NT2/D1 (cell line): ENCODE data around the gene MRTFA.

ENCODE experiments used
- DNase-seq: peaks from one replicate; pipeline ENCODE4 v3.0.0-alpha.2; 2011; ENCODE audit warnings: low read depth, low spot score
- H3K27me3 ChIP-seq: 2 replicates; pipeline ENCODE4 v1.6.0; 2011; ENCODE audit warnings: mild to moderate bottlenecking; ENCODE audit not compliant: insufficient read length, insufficient read depth
- H3K36me3 ChIP-seq: 2 replicates; pipeline ENCODE4 v1.6.1; 2011; ENCODE audit warnings: mild to moderate bottlenecking, low read length, mixed read lengths; ENCODE audit not compliant: insufficient read depth, insufficient read length
- H3K4me1 ChIP-seq: 2 replicates; pipeline ENCODE4 v1.5.1; 2011; ENCODE audit not compliant: insufficient read depth, insufficient read length
- H3K4me3 ChIP-seq: 2 replicates; pipeline ENCODE4 v1.5.1; 2011; ENCODE audit warnings: low read depth; ENCODE audit not compliant: insufficient read length
- H3K9ac ChIP-seq: 2 replicates; pipeline ENCODE4 v1.6.0; 2011; ENCODE audit warnings: low read depth; ENCODE audit not compliant: insufficient read length
- H3K9me3 ChIP-seq: 2 replicates; pipeline ENCODE4 v1.5.1; 2011; ENCODE audit warnings: mild to moderate bottlenecking, low read length; ENCODE audit not compliant: insufficient read depth
- SUZ12 ChIP-seq: IDR thresholded peaks from 2 replicates; pipeline ENCODE4 v1.6.1; 2011; ENCODE audit not compliant: insufficient read length, insufficient read depth; ENCODE audit errors: extremely low read depth
- YY1 ChIP-seq: IDR thresholded peaks from 2 replicates; pipeline ENCODE4 v1.6.1; 2011; ENCODE audit not compliant: insufficient read length, insufficient read depth
- ZNF274 ChIP-seq: IDR thresholded peaks from 2 replicates; pipeline ENCODE4 v1.6.1; 2011; ENCODE audit warnings: mild to moderate bottlenecking, low read depth, low read length

The MRTFA gene

GRCh38 chr22:40434106-40434505 lies 202.4 kb downstream of the MRTFA start:
- peaks cover 35% of the 10 kb centered on the region for H3K36me3 ChIP-seq
- H3K27me3 ChIP-seq = no peaks in the 10 kb centered on the region
- H3K4me1 ChIP-seq = no peaks in the 10 kb centered on the region
- TF ChIP-seq SUZ12 (no peak), ZNF274 (no peak), YY1 (no peak)
- no peak for DNase-seq
- H3K9ac ChIP-seq = no peak overlapping the region
- no peaks in the 10 kb centered on the region for H3K9me3 ChIP-seq
- H3K4me3 ChIP-seq = no peak overlapping the region

DNA sequence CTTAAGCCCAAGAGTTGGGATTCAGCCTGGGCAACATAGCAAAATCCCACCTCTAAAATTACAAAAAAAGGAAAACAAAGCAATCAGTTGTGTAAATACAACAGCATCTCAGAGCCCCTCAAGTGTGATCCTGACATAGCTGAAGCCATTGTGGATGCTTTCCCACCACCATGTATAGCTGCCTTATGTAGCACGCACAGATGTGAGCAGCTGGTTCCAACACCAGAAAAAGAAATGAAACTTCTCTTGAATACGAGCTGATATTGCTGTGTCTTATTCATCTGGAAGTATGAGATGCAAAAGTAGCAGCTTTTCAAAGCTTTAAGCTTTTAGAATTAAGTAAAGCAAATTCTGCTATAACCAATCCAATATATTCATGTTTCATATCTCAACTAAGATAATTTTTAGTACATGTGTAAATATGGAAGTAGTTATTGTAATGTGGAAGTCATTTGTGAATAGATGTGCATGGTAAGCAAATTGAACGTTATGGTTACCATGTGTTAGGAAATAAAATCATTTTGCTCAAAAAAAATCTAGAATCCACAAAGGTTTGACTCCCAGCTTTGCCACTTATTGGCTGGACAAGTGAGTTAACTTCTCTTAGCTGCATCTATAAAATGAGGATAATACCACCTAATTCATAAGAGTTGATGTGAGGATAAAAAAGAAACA lies 203.0 kb downstream of the MRTFA start:
- no peak for DNase-seq
- H3K9ac ChIP-seq = no peak overlapping the region
- H3K27me3 ChIP-seq = no peaks in the 10 kb centered on the region
- TF ChIP-seq ZNF274 (no peak), YY1 (no peak), SUZ12 (no peak)
- no peaks in the 10 kb centered on the region for H3K9me3 ChIP-seq
- H3K4me3 ChIP-seq = no peak overlapping the region
- no peaks in the 10 kb centered on the region for H3K4me1 ChIP-seq
- H3K36me3 ChIP-seq = peaks cover 40% of the 10 kb centered on the region

DNA sequence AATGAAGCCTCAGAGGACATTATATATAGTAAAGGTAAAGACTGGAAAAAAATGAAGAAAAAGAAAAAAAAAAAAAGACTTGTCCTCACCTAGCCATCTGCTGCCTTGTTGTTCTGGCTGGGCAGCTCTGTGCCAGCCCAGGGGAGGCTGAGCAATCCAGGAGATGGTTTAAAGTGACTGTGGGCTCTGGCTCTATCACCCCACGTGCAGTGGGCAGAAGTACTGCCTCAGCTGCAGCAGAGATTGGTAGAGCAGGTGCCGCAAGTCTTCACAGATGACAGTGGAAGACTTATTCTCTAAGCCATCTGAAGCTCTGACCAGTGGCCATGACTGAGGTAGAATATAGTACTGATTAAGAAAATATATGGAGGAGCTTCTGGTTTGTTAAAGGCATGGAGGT lies 203.9 kb downstream of the MRTFA start:
- Histone ChIP-seq H3K27me3 (no peaks in the 10 kb centered on the region), H3K36me3 (peaks cover 49% of the 10 kb centered on the region), H3K4me3 (no peak overlapping the region), H3K4me1 (no peaks in the 10 kb centered on the region), H3K9me3 (no peaks in the 10 kb centered on the region), H3K9ac (no peak overlapping the region)
- TF ChIP-seq ZNF274 = no peak
- no peak for TF ChIP-seq YY1
- TF ChIP-seq SUZ12 = no peak
- no peak for DNase-seq

DNA sequence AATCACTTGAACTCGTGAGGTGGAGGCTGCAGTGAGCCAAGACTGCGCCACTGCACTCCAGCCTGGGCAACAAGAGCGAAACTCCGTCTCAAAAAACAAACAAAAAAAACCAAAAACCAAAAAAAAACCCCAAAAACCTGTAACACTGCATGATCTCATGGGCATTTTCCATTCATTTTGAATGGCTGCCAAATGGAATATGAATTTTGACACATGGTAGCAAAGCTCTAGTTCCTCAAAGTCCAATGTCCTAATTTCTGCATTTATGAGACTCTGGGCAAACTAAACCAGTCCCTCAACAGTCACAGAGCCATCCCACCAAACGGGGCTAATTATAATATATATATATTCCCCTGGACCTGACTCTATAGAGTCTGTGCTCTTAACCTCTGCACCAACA lies 204.4 kb downstream of the MRTFA start:
- no peak for TF ChIP-seq SUZ12
- TF ChIP-seq YY1 = no peak
- TF ChIP-seq ZNF274 = no peak
- Histone ChIP-seq H3K36me3 (peaks cover 54% of the 10 kb centered on the region), H3K27me3 (no peaks in the 10 kb centered on the region), H3K4me1 (no peaks in the 10 kb centered on the region), H3K4me3 (no peak overlapping the region), H3K9me3 (no peaks in the 10 kb centered on the region), H3K9ac (no peak overlapping the region)
- no peak for DNase-seq

- peaks cover 65% of the 10 kb centered on the region for H3K36me3 ChIP-seq
Measured at GRCh38 chr22:40430991-40431390, 205.5 kb downstream of the MRTFA start.

DNA sequence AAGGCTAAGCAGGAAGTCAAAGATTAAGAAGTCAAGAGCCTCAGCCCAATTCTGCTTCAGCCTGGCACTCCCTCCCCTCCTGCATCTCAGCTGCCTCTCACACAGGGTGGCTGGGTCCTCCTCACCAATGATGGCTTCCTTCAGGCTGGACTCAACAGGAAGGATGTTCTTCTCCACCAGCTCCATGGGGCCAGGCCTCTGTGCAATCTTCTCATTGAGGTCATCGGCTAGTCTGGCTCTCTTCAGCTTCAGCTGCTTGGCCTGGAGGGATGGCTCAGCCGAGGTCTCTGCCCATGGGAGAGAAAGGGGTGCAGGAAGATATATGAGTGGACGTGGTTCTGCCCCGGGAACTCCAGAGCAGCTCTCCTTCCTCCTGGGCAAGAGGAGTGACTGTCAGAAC lies 207.0 kb downstream of the MRTFA start:
- Histone ChIP-seq H3K4me3 (no peak overlapping the region), H3K4me1 (no peaks in the 10 kb centered on the region), H3K36me3 (peaks cover 74% of the 10 kb centered on the region), H3K27me3 (no peaks in the 10 kb centered on the region), H3K9ac (no peak overlapping the region), H3K9me3 (no peaks in the 10 kb centered on the region)
- DNase-seq = no peak
- TF ChIP-seq ZNF274 (no peak), YY1 (no peak), SUZ12 (no peak)

More at GRCh38 chr22:40430991-40431390, 205.5 kb downstream of the MRTFA start:
- Histone ChIP-seq H3K9ac (no peak overlapping the region), H3K4me3 (no peak overlapping the region), H3K27me3 (no peaks in the 10 kb centered on the region), H3K4me1 (no peaks in the 10 kb centered on the region), H3K9me3 (no peaks in the 10 kb centered on the region)
- DNase-seq = no peak
- no peak for TF ChIP-seq YY1
- TF ChIP-seq ZNF274 = no peak
- no peak for TF ChIP-seq SUZ12

DNA sequence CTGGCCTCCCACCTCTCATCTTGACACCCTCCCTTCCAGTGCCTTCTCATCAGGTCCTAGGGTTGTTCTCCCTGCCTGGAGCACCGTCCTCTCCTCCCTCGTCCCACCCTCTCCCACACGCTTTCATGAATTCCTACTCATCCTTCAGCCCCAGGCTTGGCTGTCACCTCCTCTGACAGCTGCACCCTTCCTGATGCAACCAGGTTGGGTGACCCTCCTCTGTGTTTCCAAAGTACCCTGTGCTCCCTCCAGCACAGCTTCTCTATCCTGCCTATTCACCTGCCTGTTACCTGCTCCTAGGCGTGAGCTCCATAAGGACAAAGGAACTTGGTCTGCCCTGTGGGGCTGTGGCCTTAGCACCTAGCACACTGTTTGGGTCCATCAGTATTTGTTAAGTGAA lies 207.7 kb downstream of the MRTFA start:
- H3K4me1 ChIP-seq = peaks cover 3% of the 10 kb centered on the region
- no peak overlapping the region for H3K4me3 ChIP-seq
- no peak overlapping the region for H3K9ac ChIP-seq
- DNase-seq = no peak
- no peaks in the 10 kb centered on the region for H3K27me3 ChIP-seq
- no peaks in the 10 kb centered on the region for H3K9me3 ChIP-seq
- peaks cover 76% of the 10 kb centered on the region for H3K36me3 ChIP-seq
- no peak for TF ChIP-seq SUZ12
- TF ChIP-seq YY1 = no peak
- no peak for TF ChIP-seq ZNF274
